ENCODE data around the gene FCER2.
"Not testable (repeated sequence)": the region's sequence is repeated elsewhere in the genome, so short reads cannot be mapped to it uniquely, and the experiment has no call there.

The FCER2 gene

GRCh38 chr19:7645163-7645562 is 56.8 kb downstream of the FCER2 start:
- DNase-seq, result no peak

GRCh38 chr19:7644550-7644877 is 57.4 kb downstream of the FCER2 start:
- DNase-seq, result no peak

- DNase-seq, result not testable (repeated sequence)
Observed at GRCh38 chr19:7643629-7644549, 58.0 kb downstream of the FCER2 start.

GRCh38 chr19:7643031-7643415 is 58.9 kb downstream of the FCER2 start:
- DNase-seq, result no peak

- DNase-seq, result no peak
Observed at GRCh38 chr19:7642295-7643030, 59.5 kb downstream of the FCER2 start.

GRCh38 chr19:7641290-7642276 is 60.3 kb downstream of the FCER2 start:
- no peak for DNase-seq

GRCh38 chr19:7640803-7641202 is 61.1 kb downstream of the FCER2 start:
- no peak for DNase-seq

GRCh38 chr19:7639863-7640348 is 62.0 kb downstream of the FCER2 start:
- no peak for DNase-seq

- DNase-seq, result no peak
Observed at GRCh38 chr19:7638802-7639465, 63.0 kb downstream of the FCER2 start.

Data from activated CD4-positive, CD25-positive, alpha-beta regulatory T cell treated with anti-CD3 and anti-CD28 coated beads, Interleukin-2, amount 50 U/mL, for 72 hours (primary cell).